Pancreas (tissue), 10 donors: Measurements from ENCODE around the gene MX2. TPM values are rescaled to one million over a fixed set of nuclear protein-coding genes. Genes with fewer than 3 reads are reported as not detected.
A peak's percentile ranks its signal among the peaks of the same experiment; 100 is the strongest.

ENCODE experiments used
- ATAC-seq, 4 donors: fragments of 200-7000 bp; cut with Tn5 transposase; one replicate each; pipeline versions ENCODE4 v1.8.0 to v1.9.1; 2020; ENCODE audit warnings: mild to moderate bottlenecking in 4 of 4, moderate library complexity in 4 of 4
- DNase-seq, 6 donors: peaks; one replicate each; pipeline ENCODE4 v3.0.0-alpha.2; 2020
- FAIRE-seq: peaks from 2 replicates; lab custom pipeline; 2012; peaks lifted over from hg19 to GRCh38; lab: Jason Lieb, UNC
- H3K27ac ChIP-seq, 4 donors: fragments of 200-600 bp; sonication (generic); 1 replicate in 3 of 4; 2 replicates in 1 of 4; pipeline versions ENCODE4 v1.5.0 to v1.8.0; 2020
- H3K27me3 ChIP-seq, 4 donors: fragments of 200-600 bp; one replicate each; pipeline ENCODE4 v1.8.0; 2021
- H3K36me3 ChIP-seq, 3 donors: fragments of 200-600 bp; sonication (generic) in 1 of 3; one replicate each; pipeline versions ENCODE4 v1.5.0 to v1.8.0; 2020 to 2021
- H3K4me1 ChIP-seq, 3 donors: fragments of 200-600 bp; one replicate each; pipeline ENCODE4 v1.8.0; 2021
- H3K4me3 ChIP-seq, 4 donors: fragments of 200-600 bp; sonication (generic) in 2 of 4; one replicate each; pipeline versions ENCODE4 v1.5.0 to v1.8.0; 2020 to 2021
- H3K9me3 ChIP-seq, 4 donors: fragments of 200-600 bp; one replicate each; pipeline ENCODE4 v1.8.0; 2021
- CTCF ChIP-seq, 4 donors: fragments of 200-600 bp; sonication (generic) in 3 of 4; IDR thresholded peaks; one replicate each; pipeline versions ENCODE4 v1.5.0 to v1.8.0; 2021; ENCODE audit warnings: antibody characterized with exemption in 4 of 4
- WGBS, 2 donors: extraction: QIAGEN DNeasy Blood & Tissue Kit; methylation state at CpG; one replicate each; pipeline ENCODE4 v1.1.7; 2013; 5-methylcytosine and 5-hydroxymethylcytosine counted together
- intact Hi-C, 3 donors: fragments of 100-400 bp; cut with DNase I; formaldehyde crosslinking; loops; one replicate each; pipeline versions ENCODE4 v1.11.1 to v1.14.2; 2022
- polyA plus RNA-seq, 2 donors: library from polyadenylated mRNA; stranded (reverse); fragments of 200-250 nt; gene quantifications; one replicate each; pipeline ENCODE4 v1.2.3, GENCODE V29; 2013
- total RNA-seq, 6 donors: library from RNA; stranded (reverse); fragmentation: NEBNext Ultra II Directional in 4 of 6; extraction: Animal tissue kit (Norgen Biotek cat#: 25700) in 4 of 6; gene quantifications; one replicate each; pipeline versions ENCODE4 v1.2.1 to v1.2.4, GENCODE V29; 2021 to 2023
- donor health status: healthy with polysubstance abuse.
- donor health status: DM: no; HTN: no; CAD: no; lungs with moderate emphysema.
- donor health status: DM: no; HTN: no; CAD: no.
- donor health status: control.
- donor health status: control.
- donor health status: Bipolar disorder and iron deficiency.
- donor health status: DM: yes; HTN: yes; CAD: no.
- donor health status: DM: no; HTN: no; CAD: no.
- donor health status: DM: no; HTN: no; CAD: no.
- donor health status: DM: yes; HTN: yes; CAD: no.

Gene MX2
- total and polyA plus RNA-seq, 8 donors = 2.0 to 5.4 (median 4.1) TPM

GRCh38 chr21:41365377-41366107 lies 3.7 kb downstream of the MX2 start:
- intact Hi-C loops = loop anchor here in 1 of 3 donors (10.0 kb wide), 1 partner anchor 89 kb away; no protein-coding TSS in a partner anchor
- DNase-seq (peak in 1 of 6 donors; percentile 32), FAIRE-seq (no peak), ATAC-seq (no peak)
- Histone ChIP-seq H3K27me3 (no peaks in the 10 kb centered on the region), H3K27ac (no peak overlapping the region), H3K4me3 (no peak overlapping the region), H3K9me3 (no peaks in the 10 kb centered on the region), H3K36me3 (no peaks in the 10 kb centered on the region), H3K4me1 (peaks cover 0 to 3% (median 0%) of the 10 kb centered on the region in 3 donors)
- WGBS, 2 donors = 96% methylated on average over 15 of the region's 15 CpGs
- no peak for TF ChIP-seq CTCF (IDR thresholded peaks at IDR 0.05)

- no peak for TF ChIP-seq CTCF (IDR thresholded peaks at IDR 0.05)
- H3K27ac ChIP-seq = peak overlapping the region in 2 of 4 donors; percentile 7 to 12
- FAIRE-seq (no peak), ATAC-seq (peak; percentile 51 to 76 (median 59)), DNase-seq (peak in 5 of 6 donors; percentile 46 to 70 (median 56))
- no peaks in the 10 kb centered on the region for H3K9me3 ChIP-seq
- no peak overlapping the region for H3K4me3 ChIP-seq
- H3K27me3 ChIP-seq = no peaks in the 10 kb centered on the region
- intact Hi-C loops = loop anchor here in 1 of 3 donors (10.0 kb wide), 1 partner anchor 88 kb away; no protein-coding TSS in a partner anchor
- no peaks in the 10 kb centered on the region for H3K36me3 ChIP-seq
- WGBS, 2 donors = 45 to 49% methylated on average over 12 of the region's 12 CpGs
- peaks cover 0 to 3% (median 0%) of the 10 kb centered on the region in 3 donors for H3K4me1 ChIP-seq
These were observed 4.8 kb downstream of the MX2 start for GRCh38 chr21:41366522-41367151.

- Histone ChIP-seq H3K27me3 (no peaks in the 10 kb centered on the region), H3K9me3 (no peaks in the 10 kb centered on the region), H3K4me3 (no peak overlapping the region), H3K4me1 (peaks cover 0 to 3% (median 0%) of the 10 kb centered on the region in 3 donors), H3K36me3 (no peaks in the 10 kb centered on the region), H3K27ac (peak overlapping the region in 2 of 4 donors; percentile 7 to 12)
- DNase-seq = peak in 1 of 6 donors; percentile 43
- no peak for ATAC-seq
- intact Hi-C loops = loop anchor here in 1 of 3 donors (10.0 kb wide), 1 partner anchor 87 kb away; no protein-coding TSS in a partner anchor
- 69 to 75% methylated on average over 9 of the region's 9 CpGs for WGBS, 2 donors
- FAIRE-seq = no peak
- TF ChIP-seq CTCF (IDR thresholded peaks at IDR 0.05) = no peak
These were observed 5.6 kb downstream of the MX2 start for GRCh38 chr21:41367301-41367944.

GRCh38 chr21:41367945-41368734 lies 6.3 kb downstream of the MX2 start:
- H3K27me3 ChIP-seq = no peaks in the 10 kb centered on the region
- H3K36me3 ChIP-seq = no peaks in the 10 kb centered on the region
- no peak overlapping the region for H3K4me3 ChIP-seq
- no peak overlapping the region for H3K27ac ChIP-seq
- intact Hi-C loops = loop anchor here in 1 of 3 donors (10.0 kb wide), 1 partner anchor 87 kb away; no protein-coding TSS in a partner anchor
- TF ChIP-seq CTCF (IDR thresholded peaks at IDR 0.05) = no peak
- whole genome bisulfite sequencing, 2 donors = 80 to 86% methylated on average over 15 of the region's 15 CpGs
- no peaks in the 10 kb centered on the region for H3K9me3 ChIP-seq
- no peak for ATAC-seq
- peaks cover 0 to 3% (median 0%) of the 10 kb centered on the region in 3 donors for H3K4me1 ChIP-seq
- FAIRE-seq = no peak
- peak in 1 of 6 donors; percentile 32 for DNase-seq
